ENCODE data around the gene FLYWCH1.
A peak's percentile ranks its signal among the peaks of the same experiment; 100 is the strongest.

FLYWCH1 gene

DNA sequence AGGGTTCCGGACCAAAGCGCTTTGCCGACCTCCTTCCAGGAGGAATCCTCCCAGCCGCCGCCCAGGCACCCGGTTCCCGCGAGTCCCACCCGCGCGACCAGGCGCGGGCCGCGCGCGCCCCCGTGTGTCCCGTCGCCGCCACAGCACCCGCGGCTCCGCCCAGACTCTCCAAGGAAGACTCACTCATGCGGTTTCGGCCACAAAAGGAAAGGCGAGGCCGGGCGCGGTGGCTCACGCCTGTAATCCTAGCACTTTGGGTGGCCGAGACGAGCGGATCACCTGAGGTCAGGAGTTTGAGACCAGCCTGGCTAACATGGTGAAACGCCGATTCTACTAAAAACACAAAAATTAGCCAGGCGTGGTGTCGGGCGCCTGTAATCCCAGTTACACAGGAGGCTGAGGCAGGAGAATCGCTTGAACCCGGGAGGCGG lies 72.0 kb downstream of the FLYWCH1 start:
- H4K20me1 ChIP-seq (ENCODE audit: insufficient read depth, low read length, poor library complexity, severe bottlenecking), result no peaks in the 10 kb centered on the region
- no peaks in the 10 kb centered on the region for H3K36me3 ChIP-seq (ENCODE audit: insufficient read depth, low read length)
- H3K27me3 ChIP-seq (ENCODE audit: insufficient read depth, low read length, poor library complexity, severe bottlenecking), result no peaks in the 10 kb centered on the region
- no peaks in the 10 kb centered on the region for H3K9me2 ChIP-seq (replicated peaks; ENCODE audit: low read depth, low read length)
- H3K4me1 ChIP-seq (ENCODE audit: insufficient read depth, low read length, poor library complexity, severe bottlenecking), result no peaks in the 10 kb centered on the region
- peak overlapping the region; percentile 57 for H3K4me2 ChIP-seq (ENCODE audit: low read depth, low read length, poor library complexity, severe bottlenecking)
- H3K79me2 ChIP-seq (ENCODE audit: insufficient read depth, low read length), result peaks cover 13% of the 10 kb centered on the region
- H3K9ac ChIP-seq (ENCODE audit: low read depth, low read length, poor library complexity, severe bottlenecking), result no peak overlapping the region
- H3K4me3 ChIP-seq (ENCODE audit: low read length, poor library complexity, severe bottlenecking), result peak overlapping the region; percentile 44
- H2AFZ ChIP-seq (ENCODE audit: low read length), result no peak overlapping the region
- TF ChIP-seq, protein P1, sequence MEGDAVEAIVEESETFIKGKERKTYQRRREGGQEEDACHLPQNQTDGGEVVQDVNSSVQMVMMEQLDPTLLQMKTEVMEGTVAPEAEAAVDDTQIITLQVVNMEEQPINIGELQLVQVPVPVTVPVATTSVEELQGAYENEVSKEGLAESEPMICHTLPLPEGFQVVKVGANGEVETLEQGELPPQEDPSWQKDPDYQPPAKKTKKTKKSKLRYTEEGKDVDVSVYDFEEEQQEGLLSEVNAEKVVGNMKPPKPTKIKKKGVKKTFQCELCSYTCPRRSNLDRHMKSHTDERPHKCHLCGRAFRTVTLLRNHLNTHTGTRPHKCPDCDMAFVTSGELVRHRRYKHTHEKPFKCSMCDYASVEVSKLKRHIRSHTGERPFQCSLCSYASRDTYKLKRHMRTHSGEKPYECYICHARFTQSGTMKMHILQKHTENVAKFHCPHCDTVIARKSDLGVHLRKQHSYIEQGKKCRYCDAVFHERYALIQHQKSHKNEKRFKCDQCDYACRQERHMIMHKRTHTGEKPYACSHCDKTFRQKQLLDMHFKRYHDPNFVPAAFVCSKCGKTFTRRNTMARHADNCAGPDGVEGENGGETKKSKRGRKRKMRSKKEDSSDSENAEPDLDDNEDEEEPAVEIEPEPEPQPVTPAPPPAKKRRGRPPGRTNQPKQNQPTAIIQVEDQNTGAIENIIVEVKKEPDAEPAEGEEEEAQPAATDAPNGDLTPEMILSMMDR (conservative IDR thresholded peaks at IDR 0.05; ENCODE audit: low read length), result peak; percentile 58
- no peak for TF ChIP-seq EZH2phosphoT487 (IDR thresholded peaks at IDR 0.05; ENCODE audit: borderline replicate concordance)
- H3F3A ChIP-seq (ENCODE audit: low read depth), result no peaks in the 10 kb centered on the region
- H3K9me3 ChIP-seq (ENCODE audit: insufficient read depth, low read depth, low read length), result no peaks in the 10 kb centered on the region

DNA sequence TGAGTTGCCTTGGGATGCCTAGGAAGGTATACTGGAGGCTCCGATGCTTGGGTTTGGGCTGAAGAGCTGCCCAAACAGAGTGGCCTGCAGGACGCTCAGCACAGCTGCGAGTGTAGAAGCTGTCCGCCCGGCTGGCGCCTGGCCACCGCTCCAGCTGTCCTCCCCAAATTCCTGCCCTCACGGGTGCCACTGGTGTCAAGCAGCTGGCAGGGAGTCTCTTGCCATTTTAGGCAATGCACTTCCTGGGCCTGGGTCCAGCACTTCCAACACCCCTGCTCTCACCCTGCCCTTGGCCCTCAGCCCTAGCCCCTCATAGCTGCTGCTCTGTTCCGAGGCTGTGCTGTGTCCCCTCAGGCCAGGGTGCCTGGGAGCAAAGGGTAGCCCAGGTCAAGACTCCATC lies 73.7 kb downstream of the FLYWCH1 start:
- no peaks in the 10 kb centered on the region for H3K4me1 ChIP-seq (ENCODE audit: insufficient read depth, low read length, poor library complexity, severe bottlenecking)
- H3K9me3 ChIP-seq (ENCODE audit: insufficient read depth, low read depth, low read length), result no peaks in the 10 kb centered on the region
- H3K79me2 ChIP-seq (ENCODE audit: insufficient read depth, low read length), result peaks cover 5% of the 10 kb centered on the region; the same call in 1 of the 2 replicates

DNA sequence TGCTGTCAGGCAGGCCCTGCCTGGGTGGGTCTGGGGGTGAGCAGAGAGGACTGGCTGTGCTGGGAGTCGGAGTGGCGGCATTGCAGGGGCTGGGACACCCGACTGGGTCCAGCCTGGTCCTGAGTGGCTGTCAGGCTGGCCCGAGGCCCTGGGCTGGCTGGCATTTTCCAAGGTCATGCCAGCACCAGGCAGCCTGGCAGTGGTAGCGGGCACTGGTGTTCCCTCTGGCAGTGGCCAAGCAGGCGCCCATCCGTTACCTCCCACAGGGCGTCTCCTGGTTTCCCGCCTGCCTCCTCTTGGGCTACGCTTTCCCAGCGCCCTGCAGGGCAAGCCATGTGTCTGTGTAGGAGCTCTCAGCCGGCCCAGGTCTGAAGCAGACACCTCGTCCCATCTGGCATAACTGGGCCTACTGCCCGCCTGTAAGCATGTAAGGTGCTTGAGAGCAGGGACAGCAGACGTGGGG lies 74.2 kb downstream of the FLYWCH1 start:
- H3F3A ChIP-seq (ENCODE audit: low read depth), result no peaks in the 10 kb centered on the region
- H3K4me1 ChIP-seq (ENCODE audit: insufficient read depth, low read length, poor library complexity, severe bottlenecking), result no peaks in the 10 kb centered on the region
- H2AFZ ChIP-seq (ENCODE audit: low read length), result no peak overlapping the region
- H3K9me2 ChIP-seq (replicated peaks; ENCODE audit: low read depth, low read length), result no peaks in the 10 kb centered on the region
- no peak overlapping the region for H3K4me3 ChIP-seq (ENCODE audit: low read length, poor library complexity, severe bottlenecking)
- no peaks in the 10 kb centered on the region for H4K20me1 ChIP-seq (ENCODE audit: insufficient read depth, low read length, poor library complexity, severe bottlenecking)
- peaks cover 2% of the 10 kb centered on the region; the same call in 1 of the 2 replicates for H3K79me2 ChIP-seq (ENCODE audit: insufficient read depth, low read length)
- no peaks in the 10 kb centered on the region for H3K36me3 ChIP-seq (ENCODE audit: insufficient read depth, low read length)
- no peak for TF ChIP-seq EZH2phosphoT487 (IDR thresholded peaks at IDR 0.05; ENCODE audit: borderline replicate concordance)
- TF ChIP-seq, protein P1 (conservative IDR thresholded peaks at IDR 0.05; ENCODE audit: low read length), result no peak
- no peak overlapping the region for H3K4me2 ChIP-seq (ENCODE audit: low read depth, low read length, poor library complexity, severe bottlenecking)
- no peak overlapping the region for H3K9ac ChIP-seq (ENCODE audit: low read depth, low read length, poor library complexity, severe bottlenecking)
- no peaks in the 10 kb centered on the region for H3K9me3 ChIP-seq (ENCODE audit: insufficient read depth, low read depth, low read length)
- no peaks in the 10 kb centered on the region for H3K27me3 ChIP-seq (ENCODE audit: insufficient read depth, low read length, poor library complexity, severe bottlenecking)

More for the DNA sequence above, 73.7 kb downstream of the FLYWCH1 start:
- H3K36me3 ChIP-seq (ENCODE audit: insufficient read depth, low read length), result no peaks in the 10 kb centered on the region
- no peak overlapping the region for H3K9ac ChIP-seq (ENCODE audit: low read depth, low read length, poor library complexity, severe bottlenecking)
- no peaks in the 10 kb centered on the region for H3F3A ChIP-seq (ENCODE audit: low read depth)
- no peak for TF ChIP-seq EZH2phosphoT487 (IDR thresholded peaks at IDR 0.05; ENCODE audit: borderline replicate concordance)
- TF ChIP-seq, protein P1 (conservative IDR thresholded peaks at IDR 0.05; ENCODE audit: low read length), result no peak
- no peaks in the 10 kb centered on the region for H3K27me3 ChIP-seq (ENCODE audit: insufficient read depth, low read length, poor library complexity, severe bottlenecking)
- H4K20me1 ChIP-seq (ENCODE audit: insufficient read depth, low read length, poor library complexity, severe bottlenecking), result no peaks in the 10 kb centered on the region
- H2AFZ ChIP-seq (ENCODE audit: low read length), result no peak overlapping the region
- H3K4me2 ChIP-seq (ENCODE audit: low read depth, low read length, poor library complexity, severe bottlenecking), result no peak overlapping the region
- no peak overlapping the region for H3K4me3 ChIP-seq (ENCODE audit: low read length, poor library complexity, severe bottlenecking)
- no peaks in the 10 kb centered on the region for H3K9me2 ChIP-seq (replicated peaks; ENCODE audit: low read depth, low read length)

Data from Loucy (cell line).